Choroid plexus epithelial cell (primary cell): ENCODE measurements around the gene PRICKLE1.

ENCODE experiments used
- DNase-seq: peaks from one replicate; pipeline ENCODE4 v3.0.0-alpha.2; 2010; ENCODE audit warnings: low read depth
- H3K4me3 ChIP-seq: 2 replicates; pipeline ENCODE4 v1.5.1; 2011; ENCODE audit warnings: low read depth, mild to moderate bottlenecking, control low read depth, low read length, moderate library complexity
- TF ChIP-seq, protein P1 (sequence below): conservative IDR thresholded peaks from 2 replicates; pipeline ENCODE4 v1.5.1; 2011; ENCODE audit warnings: low read depth, mild to moderate bottlenecking, control low read depth, inconsistent platforms, low read length, moderate library complexity

PRICKLE1 gene

DNA sequence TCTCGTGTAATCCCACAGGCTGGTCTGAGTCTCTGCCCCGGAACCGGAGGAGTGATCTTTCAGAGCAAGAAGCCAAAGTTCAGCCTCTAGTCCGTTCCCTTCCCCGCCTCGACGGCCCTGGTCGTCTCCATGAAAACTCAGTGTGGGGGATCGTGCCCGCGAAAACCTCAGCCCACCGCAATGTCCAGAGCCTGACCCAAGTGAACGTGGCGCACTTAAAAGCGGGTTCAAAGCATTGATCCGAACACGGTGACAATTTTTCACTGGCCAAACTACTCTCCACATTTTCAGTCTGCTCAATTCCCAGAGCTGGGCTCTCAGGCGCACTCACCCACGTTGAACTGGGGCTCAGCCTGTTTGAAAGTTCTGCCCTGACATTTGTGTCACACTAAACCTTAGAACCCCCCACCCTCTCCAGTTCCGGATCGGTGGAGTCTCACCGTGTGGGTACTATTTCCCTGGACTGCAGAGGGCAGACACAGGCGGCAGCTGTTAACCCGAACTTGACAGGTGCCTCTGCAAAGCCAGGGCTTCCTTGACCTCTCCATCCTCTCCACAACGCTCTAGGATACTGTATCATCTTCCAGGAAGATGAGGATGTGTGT lies 886 bp upstream of the PRICKLE1 start:
- no peak for DNase-seq
- TF ChIP-seq, protein P1, sequence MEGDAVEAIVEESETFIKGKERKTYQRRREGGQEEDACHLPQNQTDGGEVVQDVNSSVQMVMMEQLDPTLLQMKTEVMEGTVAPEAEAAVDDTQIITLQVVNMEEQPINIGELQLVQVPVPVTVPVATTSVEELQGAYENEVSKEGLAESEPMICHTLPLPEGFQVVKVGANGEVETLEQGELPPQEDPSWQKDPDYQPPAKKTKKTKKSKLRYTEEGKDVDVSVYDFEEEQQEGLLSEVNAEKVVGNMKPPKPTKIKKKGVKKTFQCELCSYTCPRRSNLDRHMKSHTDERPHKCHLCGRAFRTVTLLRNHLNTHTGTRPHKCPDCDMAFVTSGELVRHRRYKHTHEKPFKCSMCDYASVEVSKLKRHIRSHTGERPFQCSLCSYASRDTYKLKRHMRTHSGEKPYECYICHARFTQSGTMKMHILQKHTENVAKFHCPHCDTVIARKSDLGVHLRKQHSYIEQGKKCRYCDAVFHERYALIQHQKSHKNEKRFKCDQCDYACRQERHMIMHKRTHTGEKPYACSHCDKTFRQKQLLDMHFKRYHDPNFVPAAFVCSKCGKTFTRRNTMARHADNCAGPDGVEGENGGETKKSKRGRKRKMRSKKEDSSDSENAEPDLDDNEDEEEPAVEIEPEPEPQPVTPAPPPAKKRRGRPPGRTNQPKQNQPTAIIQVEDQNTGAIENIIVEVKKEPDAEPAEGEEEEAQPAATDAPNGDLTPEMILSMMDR = peak; percentile 33
- H3K4me3 ChIP-seq = peak overlapping the region; percentile 91

DNA sequence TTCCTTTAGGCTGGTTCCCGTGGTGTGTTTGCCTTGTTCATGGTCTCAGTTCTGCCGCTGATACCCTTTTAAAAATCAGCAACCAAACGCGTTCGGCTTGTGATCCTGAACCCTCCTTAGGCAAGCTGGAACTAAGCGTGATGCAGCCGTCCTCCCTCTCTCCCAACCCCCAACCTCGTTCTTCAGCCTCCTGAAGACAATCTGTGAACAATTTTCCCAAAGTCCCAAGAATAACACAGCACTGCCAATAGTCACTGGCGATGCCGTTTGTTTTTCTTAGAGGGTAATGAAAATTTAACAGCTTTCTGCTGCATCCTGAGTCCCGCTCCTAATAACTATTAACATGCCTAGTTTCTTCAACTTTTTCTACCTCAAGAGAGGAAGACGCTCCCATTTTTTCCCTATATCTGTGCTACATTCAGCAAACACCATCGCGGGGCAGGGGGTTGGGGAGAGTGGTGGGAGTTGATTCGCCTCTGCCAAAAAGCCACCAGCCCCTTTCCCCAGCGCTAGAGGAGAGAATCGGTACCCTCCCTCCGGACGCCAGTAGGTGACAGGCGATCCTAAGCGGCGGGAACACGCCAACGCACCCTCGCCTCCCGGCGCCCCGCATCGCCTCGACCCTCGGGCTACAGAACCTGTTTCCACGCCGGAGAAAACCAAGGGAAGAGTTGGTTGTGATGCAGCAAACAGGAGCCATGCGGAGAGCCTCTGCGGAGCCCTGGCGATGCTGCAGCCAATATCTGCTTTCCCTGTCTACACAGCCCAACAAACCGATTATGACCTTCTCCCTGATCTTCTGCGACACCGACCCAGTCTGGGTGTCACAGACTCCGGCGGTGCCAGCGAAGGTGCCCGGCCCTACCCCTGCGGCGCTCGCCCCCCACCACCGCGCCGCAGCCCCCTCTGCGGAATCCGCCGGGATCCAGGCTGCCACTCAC lies 752 bp downstream of the PRICKLE1 start:
- TF ChIP-seq, protein P1 = peak; percentile 74
- H3K4me3 ChIP-seq = peak overlapping the region; percentile 91
- peak; percentile 61 for DNase-seq

DNA sequence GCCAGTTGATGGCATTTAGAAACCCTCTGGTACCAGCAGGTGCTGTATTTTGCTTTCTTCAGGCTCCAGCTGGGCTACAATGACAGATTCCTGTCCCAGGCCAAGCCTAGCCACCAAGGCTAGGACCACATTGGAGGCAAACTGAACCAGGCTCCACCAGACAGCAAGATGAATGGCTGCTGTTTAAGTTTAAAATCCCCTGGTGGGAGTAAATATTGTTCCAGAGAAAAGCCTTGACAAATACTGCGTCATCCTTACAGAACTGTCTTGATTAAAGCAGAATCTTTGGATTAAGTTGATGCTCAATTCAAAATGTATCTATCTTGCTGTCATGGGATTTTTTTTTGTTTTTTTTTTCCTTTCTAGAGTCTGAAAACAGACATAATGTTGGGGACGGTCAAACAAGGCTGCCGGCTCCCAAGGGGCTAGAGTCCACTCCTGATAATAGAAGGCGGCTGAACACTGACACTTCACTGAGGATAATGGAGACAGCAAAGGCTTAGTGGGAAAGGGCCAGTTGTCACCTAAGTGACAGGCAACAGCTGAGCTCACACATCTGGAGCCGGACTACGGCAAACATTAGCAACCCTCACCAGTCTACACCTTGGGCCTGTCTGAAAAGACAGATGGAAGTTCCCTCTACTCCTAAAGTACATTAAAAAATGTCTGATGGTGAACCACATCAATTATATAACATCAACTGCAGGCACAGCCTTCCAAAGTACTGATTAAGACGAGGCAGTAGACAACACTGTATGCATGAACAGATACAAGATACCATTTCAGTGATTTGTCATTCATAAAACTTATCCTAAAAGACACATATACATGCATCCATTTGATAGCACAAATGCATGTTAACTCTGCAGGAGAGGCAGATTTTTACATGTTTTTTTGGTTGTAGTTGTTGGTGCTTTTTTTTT lies 1.7 kb downstream of the PRICKLE1 start:
- H3K4me3 ChIP-seq = peak overlapping the region; percentile 91
- TF ChIP-seq, protein P1 = no peak
- DNase-seq = peak; percentile 42

DNA sequence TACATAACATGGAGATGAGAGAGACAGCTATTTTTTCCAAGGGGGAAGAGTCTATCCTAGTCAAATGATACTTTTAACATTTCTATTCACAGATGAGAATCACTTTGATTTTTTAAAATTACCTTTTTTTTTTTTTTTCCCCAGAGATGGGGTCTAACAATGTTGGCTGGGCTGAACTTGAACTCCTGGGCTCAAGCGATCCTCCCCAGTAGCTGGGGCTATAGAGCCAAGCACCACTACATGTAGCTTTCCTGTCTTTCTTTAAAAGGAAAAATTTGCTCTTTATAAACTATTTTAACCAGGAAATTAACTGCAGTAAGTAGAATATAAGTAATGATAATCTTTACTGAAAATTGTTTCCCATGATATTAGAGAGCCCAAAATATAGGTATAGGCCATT lies 3.3 kb downstream of the PRICKLE1 start:
- peak; percentile 37 for DNase-seq
- TF ChIP-seq, protein P1 = peak; percentile 69
- H3K4me3 ChIP-seq = no peak overlapping the region

DNA sequence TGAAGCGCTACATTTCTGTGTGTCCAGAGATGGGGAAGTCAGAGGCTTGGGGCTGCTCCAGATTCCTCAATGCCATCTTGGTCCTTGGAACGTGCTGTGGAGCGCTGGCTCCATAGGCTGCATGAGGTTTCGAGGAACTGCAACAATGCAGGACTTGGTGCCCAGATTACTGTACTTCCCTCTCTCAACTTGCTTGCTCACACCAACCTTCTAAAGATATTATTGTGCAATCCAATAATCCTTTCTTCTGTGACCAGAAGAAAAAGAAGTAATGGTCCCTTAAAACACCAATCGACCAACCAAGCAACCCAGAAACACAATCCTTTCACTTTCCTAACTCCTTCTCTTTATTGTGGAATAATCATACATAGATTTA lies 3.7 kb downstream of the PRICKLE1 start:
- no peak for DNase-seq
- H3K4me3 ChIP-seq = no peak overlapping the region
- TF ChIP-seq, protein P1 = no peak

DNA sequence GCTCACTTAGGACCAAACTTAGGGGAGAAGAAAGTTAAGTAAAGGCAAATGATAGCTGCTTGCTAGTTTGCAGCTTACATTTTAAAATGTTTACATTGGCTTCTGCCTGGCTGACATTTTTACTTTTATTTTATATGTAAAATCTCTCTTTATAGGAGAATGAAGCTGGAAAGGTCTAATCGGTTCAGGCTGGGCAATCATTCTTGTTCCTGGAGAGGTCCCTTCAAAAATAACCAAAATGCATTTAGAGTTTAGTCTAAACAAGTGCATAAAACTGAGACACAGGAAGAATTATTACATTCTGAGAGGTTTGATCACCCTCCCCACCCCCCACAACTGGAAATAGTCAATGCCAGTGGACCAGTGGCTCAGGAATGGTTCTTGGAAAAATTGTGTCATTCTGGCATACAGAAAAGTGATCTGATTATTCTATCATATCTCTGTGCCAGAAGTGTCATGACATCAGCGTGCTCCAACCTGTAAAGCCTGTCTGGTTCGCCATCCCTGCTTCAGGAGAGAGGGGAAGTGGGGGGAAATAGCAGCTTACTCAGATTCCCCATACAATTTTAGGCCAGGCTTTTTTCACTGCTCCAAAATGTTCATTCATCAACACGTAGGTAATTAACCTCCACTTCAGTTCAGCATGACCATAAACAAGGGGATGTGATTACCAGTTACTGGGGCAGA lies 4.2 kb downstream of the PRICKLE1 start:
- no peak overlapping the region for H3K4me3 ChIP-seq
- no peak for DNase-seq
- TF ChIP-seq, protein P1 = no peak
